M059J (cell line): ENCODE results near the gene EFNB2. TPM values are rescaled to one million over a fixed set of nuclear protein-coding genes. Genes with fewer than 3 reads are reported as not detected.

Experiments
- DNase-seq: peaks from one replicate; pipeline ENCODE4 v3.0.0-alpha.2; 2012; ENCODE audit warnings: low read depth
- total RNA-seq: library from RNA; depleted of rRNA; stranded (reverse); fragments of >200 nt; shearing (Covaris generic); gene quantifications from 2 replicates; pipeline ENCODE4 v1.2.3, GENCODE V29; 2014; rRNA removed

Gene EFNB2
- 16.9 and 32.2 TPM in 2 replicates for total RNA-seq

DNA sequence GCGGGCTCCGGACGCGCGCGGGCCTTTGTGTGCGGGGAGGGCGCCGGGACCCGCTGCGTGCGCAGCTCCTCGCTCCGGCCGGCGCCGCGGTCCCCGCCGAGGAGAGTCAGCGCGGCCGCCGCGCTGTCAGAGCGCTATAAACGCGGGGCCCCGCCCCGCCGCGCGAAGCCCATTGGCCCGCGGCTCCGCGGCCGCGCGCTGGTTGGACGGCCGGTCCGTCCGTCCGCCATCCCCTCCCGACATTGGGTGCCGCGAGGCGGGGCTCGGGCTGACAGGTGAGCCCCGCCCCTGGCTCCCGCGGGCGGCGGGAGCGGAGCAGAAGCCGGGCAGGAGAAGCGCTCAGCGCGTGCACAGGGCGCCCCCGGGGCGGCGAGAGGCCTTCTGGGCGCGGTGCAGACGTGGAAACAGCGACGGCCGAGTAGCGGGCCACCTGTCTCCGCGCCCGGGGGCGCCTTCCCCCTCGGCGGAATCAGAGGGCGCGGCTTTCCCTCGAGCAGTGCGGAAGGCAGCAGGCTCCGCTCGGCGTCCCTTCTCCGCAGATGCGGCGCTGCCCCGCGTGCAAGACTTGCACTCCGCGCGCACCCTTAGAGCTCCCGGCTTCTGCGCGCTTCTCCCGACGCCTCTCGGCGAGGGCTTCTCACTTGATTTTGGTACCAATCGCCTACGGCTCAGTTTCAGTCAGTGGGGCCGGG is at the start of gene EFNB2:
TSS of gene EFNB2 (minus strand) at position 111 of the 692 bp plus-strand sequence. CDS start 698 bp downstream, outside the sequence.
- DNase-seq, result peak; percentile 88

DNA sequence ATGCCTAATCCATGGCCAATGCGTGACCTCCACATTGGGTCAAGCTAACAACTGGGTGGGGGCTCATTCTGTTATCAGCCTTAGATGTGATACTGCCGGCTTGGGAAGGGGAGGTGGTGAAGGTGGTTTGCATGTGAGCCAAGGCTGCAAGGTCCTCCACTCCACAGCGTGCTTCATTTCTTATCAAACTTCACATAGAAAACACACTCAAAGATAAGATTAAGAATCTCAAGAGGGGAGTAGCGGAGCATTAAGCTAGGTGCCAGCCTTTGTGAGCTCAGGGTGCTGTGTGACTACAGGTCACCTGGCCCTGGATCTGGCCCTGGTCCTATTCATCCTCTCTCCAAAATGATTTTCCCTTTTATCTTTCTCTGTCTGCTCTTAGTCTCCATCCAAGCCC is 45.8 kb upstream of the EFNB2 start:
- DNase-seq, result no peak

- DNase-seq, result no peak
These were observed 40.4 kb upstream of the EFNB2 start for GRCh38 chr13:106575896-106576295.

DNA sequence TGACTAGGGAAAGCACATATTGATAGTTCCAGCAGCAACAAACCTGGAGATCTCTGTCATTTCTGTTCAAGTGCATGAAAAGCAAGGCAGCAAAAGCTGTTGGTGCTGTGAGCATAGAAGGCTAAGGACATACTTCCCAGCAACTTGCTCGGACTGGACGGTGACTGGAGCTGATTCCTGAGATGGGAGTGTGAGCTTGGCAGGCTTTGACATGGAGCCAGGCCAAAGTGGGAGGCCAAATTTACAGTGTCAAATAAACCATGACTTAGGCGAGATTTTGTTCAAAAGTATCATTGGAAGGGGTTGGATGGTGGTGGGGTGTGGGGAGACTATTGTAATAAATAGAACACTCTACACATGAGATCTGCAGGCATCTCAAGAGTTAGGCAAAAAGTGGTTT is 38.4 kb upstream of the EFNB2 start:
- no peak for DNase-seq

GRCh38 chr13:106573284-106573846 is 37.9 kb upstream of the EFNB2 start:
- no peak for DNase-seq

GRCh38 chr13:106570299-106570852 is 34.9 kb upstream of the EFNB2 start:
- no peak for DNase-seq

DNA sequence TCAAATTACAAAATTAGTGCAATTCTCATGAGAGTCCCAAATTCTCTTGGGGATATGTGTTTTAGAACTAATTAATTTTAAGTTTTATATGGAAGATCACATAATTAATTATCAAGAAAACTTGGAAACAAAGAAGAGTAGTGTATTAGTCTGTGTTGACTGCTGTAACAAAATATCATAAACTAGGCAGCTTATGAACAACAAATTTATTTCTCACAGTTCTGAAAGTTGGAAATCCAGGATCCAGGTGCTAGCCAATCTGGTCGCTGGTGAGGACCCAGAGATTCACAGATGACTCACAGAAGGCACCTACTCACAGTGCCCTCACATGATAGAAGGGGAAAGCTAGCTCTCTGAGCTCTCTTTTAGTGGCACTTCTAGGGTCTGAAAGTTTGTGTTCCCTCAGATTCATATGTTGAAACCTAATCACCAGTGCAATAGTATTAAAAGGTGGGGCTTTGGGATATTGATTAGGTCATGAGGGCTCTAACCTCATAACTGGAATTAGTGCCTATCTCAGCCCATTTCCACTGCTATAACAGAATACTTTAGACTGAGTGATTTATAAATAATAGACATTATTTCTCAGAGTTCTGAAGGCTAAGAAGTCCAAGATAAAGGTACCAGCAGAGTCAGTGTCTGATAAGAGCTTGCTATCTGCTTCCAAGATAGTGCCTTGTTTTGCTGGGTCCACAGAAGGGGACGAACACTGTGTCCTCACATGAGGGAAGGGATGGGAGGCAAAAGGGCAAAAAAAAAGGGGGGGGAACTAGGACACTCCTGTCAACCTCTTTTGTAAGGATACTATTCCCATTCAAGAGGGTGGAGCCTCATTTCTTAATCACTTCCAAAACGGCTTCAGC is 34.0 kb upstream of the EFNB2 start:
- DNase-seq, result peak; percentile 17

- no peak for DNase-seq
These were observed 33.0 kb upstream of the EFNB2 start for GRCh38 chr13:106568299-106569003.

DNA sequence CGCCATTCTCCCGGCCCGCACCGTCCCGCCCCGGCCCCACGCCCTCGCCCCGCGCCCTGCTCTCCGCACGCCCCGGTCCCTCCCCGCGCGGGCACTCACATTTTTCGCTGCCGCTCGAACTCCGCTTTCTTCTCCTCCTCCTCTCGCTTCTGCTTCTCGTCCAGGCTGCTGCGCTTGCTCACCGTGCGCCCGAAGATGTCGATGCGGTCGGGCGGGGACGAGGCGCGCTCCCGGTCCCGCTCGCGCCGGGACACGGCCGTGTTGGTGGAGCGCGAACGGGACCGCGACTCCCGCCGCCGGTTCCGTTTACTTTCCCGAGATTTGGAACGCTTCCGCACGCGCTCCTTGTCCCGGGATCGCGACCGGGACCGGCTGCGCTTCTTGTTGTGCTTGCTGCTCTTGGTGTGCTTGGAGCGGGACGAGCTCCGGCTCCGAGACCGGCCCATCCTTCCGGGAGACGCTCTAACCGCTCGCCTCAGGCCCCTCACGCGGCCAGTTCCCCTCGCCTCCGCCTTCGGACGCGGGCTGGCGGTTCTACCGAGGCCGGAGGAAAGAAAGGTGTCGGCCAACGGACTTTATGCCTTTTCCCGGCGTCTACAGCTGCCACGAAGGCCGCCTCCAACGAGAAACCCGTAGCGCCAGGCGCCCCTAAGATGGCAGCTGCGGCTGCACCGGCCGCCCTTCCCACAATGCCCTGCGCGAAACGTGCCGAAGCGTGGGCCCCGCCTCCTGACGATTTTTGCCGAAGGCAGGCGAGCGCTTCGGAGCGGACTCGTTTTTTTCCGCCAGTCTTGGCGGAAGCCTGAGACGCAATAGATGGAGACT is 32.2 kb upstream of the EFNB2 start, which contains the start of gene ARGLU1:
TSS of gene ARGLU1 (minus strand) at position 664 of the 825 bp plus-strand sequence. CDS start at position 446, 218 bp downstream.
- peak; percentile 83 for DNase-seq

- peak; percentile 61 for DNase-seq
These were observed 31.4 kb upstream of the EFNB2 start for GRCh38 chr13:106566641-106567473.

GRCh38 chr13:106565127-106565775 is 29.8 kb upstream of the EFNB2 start:
- no peak for DNase-seq

- no peak for DNase-seq
These were observed 26.8 kb upstream of the EFNB2 start for GRCh38 chr13:106562301-106562700.

DNA sequence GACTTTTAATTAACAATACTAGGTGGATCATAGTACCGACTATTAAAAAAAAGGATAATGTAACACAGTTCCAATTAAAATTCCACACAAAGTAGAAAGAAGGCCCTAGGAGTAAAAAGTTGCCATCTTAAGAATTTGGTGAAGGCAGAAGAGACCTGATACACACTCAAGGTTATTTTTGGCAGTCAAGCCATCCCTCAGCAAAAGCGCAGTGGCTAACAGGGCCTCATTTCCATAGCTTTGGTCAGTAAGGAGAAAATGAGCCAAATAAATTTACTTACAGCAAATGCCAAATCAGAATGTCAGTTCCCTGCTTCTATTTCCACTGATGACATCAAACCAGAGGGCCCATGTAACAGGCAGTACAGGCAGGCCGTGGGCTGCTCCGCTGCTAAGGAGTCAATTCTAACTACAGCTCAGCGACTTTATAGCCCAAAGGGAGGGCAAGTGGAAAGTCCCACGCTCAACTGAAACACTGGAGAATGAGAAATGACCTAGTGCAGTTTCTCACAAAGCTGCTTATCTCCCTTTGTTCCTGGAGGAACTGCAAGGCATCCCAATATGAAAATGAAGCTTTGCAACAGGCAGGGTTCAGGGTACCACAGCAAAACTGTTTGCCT is 26.2 kb upstream of the EFNB2 start:
- peak; percentile 15 for DNase-seq

DNA sequence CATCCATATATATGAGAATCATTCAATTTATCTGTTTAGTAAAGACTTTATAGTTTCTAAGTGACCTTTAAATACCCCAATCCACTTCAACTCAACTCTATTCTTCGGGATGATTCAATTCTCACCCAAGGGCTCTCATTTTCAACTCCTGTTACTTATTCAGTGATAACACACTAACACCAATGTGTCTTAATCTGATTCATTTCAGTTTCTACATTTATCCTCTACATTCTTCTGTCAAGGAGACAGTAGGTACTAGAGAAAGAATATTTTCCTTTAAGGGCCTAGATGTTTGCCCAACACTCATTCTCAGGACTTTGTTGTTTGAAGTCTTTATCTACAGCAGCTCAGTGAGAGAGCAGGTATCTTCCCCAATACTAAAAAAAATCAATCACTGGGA is 25.4 kb upstream of the EFNB2 start:
- no peak for DNase-seq

DNA sequence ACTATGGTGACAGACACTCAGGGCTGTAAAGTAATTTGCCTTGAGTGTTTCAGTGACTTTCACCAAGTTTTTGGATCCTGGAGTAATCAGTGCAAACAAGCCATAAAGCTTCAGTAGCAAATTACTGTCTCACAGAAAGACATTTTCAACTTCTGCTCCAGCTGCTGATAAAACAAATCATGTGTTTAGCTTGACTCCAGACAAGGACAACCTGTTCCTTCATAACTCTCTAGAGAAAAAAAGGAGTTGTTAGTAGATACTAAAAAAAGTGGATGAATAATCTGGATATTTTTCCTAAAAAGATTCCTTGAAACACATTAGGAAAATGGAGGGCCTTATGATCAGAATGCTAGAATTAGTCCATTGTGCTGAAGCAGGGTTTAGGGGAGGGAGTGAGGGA is 23.1 kb upstream of the EFNB2 start:
- no peak for DNase-seq

GRCh38 chr13:106555631-106556328 is 20.3 kb upstream of the EFNB2 start:
- DNase-seq, result no peak

DNA sequence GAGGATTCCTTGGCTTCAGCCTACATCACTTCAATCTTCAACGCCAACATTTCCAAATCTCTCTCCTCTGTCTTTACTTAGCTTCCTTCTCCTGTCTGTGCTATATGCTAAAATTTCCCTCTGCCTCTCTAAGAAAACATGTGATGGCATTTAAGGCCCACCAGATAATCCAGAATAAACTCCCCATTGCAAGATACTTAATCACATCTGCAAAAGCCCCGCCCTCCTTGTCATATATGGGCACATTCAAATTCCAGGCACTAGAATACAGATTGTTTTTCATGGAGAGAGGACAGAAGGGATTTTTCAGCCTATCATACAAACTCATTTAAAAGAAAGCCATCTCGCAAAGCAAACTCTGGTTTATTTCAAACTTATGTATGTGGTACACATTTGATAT is 16.3 kb upstream of the EFNB2 start:
- no peak for DNase-seq

GRCh38 chr13:106551350-106551749 is 15.9 kb upstream of the EFNB2 start:
- DNase-seq, result no peak
